Astrocyte (in vitro differentiated cells and primary cell): ENCODE data around the gene HAUS8. TPM values are rescaled to one million over a fixed set of nuclear protein-coding genes. Genes with fewer than 3 reads are reported as not detected.

ENCODE experiments used
- DNase-seq: peaks from one replicate; pipeline ENCODE4 v3.0.0-alpha.2; 2010; ENCODE audit warnings: low read depth
- FAIRE-seq: peaks from 2 replicates; lab custom pipeline; 2011; peaks lifted over from hg19 to GRCh38; lab: Jason Lieb, UNC
- H2AFZ ChIP-seq: 2 replicates; pipeline ENCODE4 v1.6.0; 2012; ENCODE audit warnings: low read depth, low read length, inconsistent platforms
- H3K27ac ChIP-seq: 2 replicates; pipeline ENCODE4 v1.5.1; 2011; ENCODE audit warnings: low read depth, low read length, inconsistent platforms
- H3K27me3 ChIP-seq: 2 replicates; pipeline ENCODE4 v1.6.0; 2011; ENCODE audit warnings: low read length, inconsistent platforms; ENCODE audit not compliant: insufficient read depth
- H3K36me3 ChIP-seq: 2 replicates; pipeline ENCODE4 v1.5.1; 2011; ENCODE audit warnings: low read length, inconsistent platforms; ENCODE audit not compliant: insufficient read depth
- H3K4me1 ChIP-seq: 2 replicates; pipeline ENCODE4 v1.5.1; 2011; ENCODE audit warnings: low read length, inconsistent platforms; ENCODE audit not compliant: insufficient read depth
- H3K4me2 ChIP-seq: 2 replicates; pipeline ENCODE4 v1.6.0; 2012; ENCODE audit warnings: low read length, inconsistent platforms
- H3K4me3 ChIP-seq: 2 replicates; pipeline ENCODE4 v1.5.1; 2011; ENCODE audit warnings: low read depth, mild to moderate bottlenecking, low read length, inconsistent platforms; ENCODE audit not compliant: insufficient read depth
- H3K79me2 ChIP-seq: 2 replicates; pipeline ENCODE4 v1.6.0; 2012; ENCODE audit warnings: mild to moderate bottlenecking, low read length, inconsistent platforms; ENCODE audit not compliant: insufficient read depth
- H3K9ac ChIP-seq: 2 replicates; pipeline ENCODE4 v1.6.0; 2012; ENCODE audit warnings: mild to moderate bottlenecking, low read length, inconsistent platforms
- H3K9me3 ChIP-seq: 2 replicates; pipeline ENCODE4 v1.5.1; 2012; ENCODE audit warnings: low read depth, mild to moderate bottlenecking, low read length, inconsistent platforms; ENCODE audit not compliant: insufficient read depth
- H4K20me1 ChIP-seq: 2 replicates; pipeline ENCODE4 v1.6.0; 2012; ENCODE audit warnings: low read length, inconsistent platforms; ENCODE audit not compliant: insufficient read depth
- H3K27ac Mint-ChIP-seq: one replicate; pipeline ENCODE4 v1.8.0; 2021; ENCODE audit warnings: mild to moderate bottlenecking, mixed read lengths; ENCODE audit not compliant: unreplicated experiment
- H3K27me3 Mint-ChIP-seq: one replicate; pipeline ENCODE4 v1.8.0; 2021; ENCODE audit warnings: low read depth, mixed read lengths; ENCODE audit not compliant: unreplicated experiment
- H3K36me3 Mint-ChIP-seq: one replicate; pipeline ENCODE4 v1.8.0; 2021; ENCODE audit warnings: low read depth, mixed read lengths; ENCODE audit not compliant: unreplicated experiment
- H3K4me1 Mint-ChIP-seq: one replicate; pipeline ENCODE4 v1.8.0; 2021; ENCODE audit warnings: low read depth, mixed read lengths; ENCODE audit not compliant: unreplicated experiment
- H3K4me3 Mint-ChIP-seq: one replicate; pipeline ENCODE4 v1.8.0; 2021; ENCODE audit warnings: mild to moderate bottlenecking, moderate library complexity, mixed read lengths; ENCODE audit not compliant: unreplicated experiment
- H3K9me3 Mint-ChIP-seq: one replicate; pipeline ENCODE4 v1.8.0; 2021; ENCODE audit warnings: mild to moderate bottlenecking, mixed read lengths; ENCODE audit not compliant: unreplicated experiment
- EZH2 ChIP-seq: IDR thresholded peaks from 2 replicates; pipeline ENCODE4 v1.6.1; 2012; ENCODE audit warnings: mild to moderate bottlenecking, low read length, inconsistent platforms; ENCODE audit not compliant: insufficient read depth
- total RNA-seq: library from RNA; stranded (reverse); gene quantifications from 2 replicates; pipeline ENCODE4 v1.2.1, GENCODE V29; 2021
- TF ChIP-seq, protein P1 (sequence below): IDR thresholded peaks from 2 replicates; pipeline ENCODE4 v1.5.1; 2011; ENCODE audit warnings: low read depth, mild to moderate bottlenecking, inconsistent platforms, low read length, moderate library complexity; ENCODE audit not compliant: insufficient read depth

HAUS8 gene
- total RNA-seq, 1 donor from 2014 or later = 5.6 TPM

DNA sequence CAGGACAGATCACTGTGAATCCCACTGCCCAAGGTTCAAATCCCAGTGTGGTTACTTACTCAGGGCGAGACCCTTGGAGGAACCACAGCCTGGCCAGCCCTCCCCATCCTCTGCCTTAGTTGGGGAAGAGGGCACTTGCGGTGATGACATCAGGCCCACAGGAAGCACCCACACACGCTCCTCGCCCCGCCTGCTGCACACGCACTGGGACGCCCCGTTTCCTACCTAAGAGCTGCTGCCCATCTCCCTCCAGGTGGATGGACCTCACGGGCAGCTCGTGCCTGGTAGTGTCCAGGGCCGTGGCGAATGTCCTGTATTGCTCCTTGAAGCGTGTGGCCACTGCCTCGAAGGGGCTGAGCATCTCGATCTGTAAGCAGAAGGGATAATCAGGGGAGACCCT lies 19.6 kb downstream of the HAUS8 start:
- Histone ChIP-seq H3K79me2 (no peaks in the 10 kb centered on the region), H3K9ac (no peak overlapping the region), H3K4me1 (no peaks in the 10 kb centered on the region), H3K9me3 (peaks cover 13% of the 10 kb centered on the region), H3K27ac (no peak overlapping the region), H4K20me1 (no peaks in the 10 kb centered on the region), H3K4me3 (no peak overlapping the region), H3K4me2 (no peak overlapping the region), H3K36me3 (peaks cover 19% of the 10 kb centered on the region), H2AFZ (no peak overlapping the region), H3K27me3 (no peaks in the 10 kb centered on the region)
- TF ChIP-seq, protein P1, sequence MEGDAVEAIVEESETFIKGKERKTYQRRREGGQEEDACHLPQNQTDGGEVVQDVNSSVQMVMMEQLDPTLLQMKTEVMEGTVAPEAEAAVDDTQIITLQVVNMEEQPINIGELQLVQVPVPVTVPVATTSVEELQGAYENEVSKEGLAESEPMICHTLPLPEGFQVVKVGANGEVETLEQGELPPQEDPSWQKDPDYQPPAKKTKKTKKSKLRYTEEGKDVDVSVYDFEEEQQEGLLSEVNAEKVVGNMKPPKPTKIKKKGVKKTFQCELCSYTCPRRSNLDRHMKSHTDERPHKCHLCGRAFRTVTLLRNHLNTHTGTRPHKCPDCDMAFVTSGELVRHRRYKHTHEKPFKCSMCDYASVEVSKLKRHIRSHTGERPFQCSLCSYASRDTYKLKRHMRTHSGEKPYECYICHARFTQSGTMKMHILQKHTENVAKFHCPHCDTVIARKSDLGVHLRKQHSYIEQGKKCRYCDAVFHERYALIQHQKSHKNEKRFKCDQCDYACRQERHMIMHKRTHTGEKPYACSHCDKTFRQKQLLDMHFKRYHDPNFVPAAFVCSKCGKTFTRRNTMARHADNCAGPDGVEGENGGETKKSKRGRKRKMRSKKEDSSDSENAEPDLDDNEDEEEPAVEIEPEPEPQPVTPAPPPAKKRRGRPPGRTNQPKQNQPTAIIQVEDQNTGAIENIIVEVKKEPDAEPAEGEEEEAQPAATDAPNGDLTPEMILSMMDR = no peak
- no peak for TF ChIP-seq EZH2
- H3K9me3 Mint-ChIP-seq = no peaks in the 10 kb centered on the region
- H3K27me3 Mint-ChIP-seq = no peaks in the 10 kb centered on the region
- H3K27ac Mint-ChIP-seq = no peak overlapping the region
- H3K4me1 Mint-ChIP-seq = peaks cover 5% of the 10 kb centered on the region
- no peak overlapping the region for H3K4me3 Mint-ChIP-seq
- FAIRE-seq (no peak), DNase-seq (no peak)
- peaks cover 22% of the 10 kb centered on the region for H3K36me3 Mint-ChIP-seq

DNA sequence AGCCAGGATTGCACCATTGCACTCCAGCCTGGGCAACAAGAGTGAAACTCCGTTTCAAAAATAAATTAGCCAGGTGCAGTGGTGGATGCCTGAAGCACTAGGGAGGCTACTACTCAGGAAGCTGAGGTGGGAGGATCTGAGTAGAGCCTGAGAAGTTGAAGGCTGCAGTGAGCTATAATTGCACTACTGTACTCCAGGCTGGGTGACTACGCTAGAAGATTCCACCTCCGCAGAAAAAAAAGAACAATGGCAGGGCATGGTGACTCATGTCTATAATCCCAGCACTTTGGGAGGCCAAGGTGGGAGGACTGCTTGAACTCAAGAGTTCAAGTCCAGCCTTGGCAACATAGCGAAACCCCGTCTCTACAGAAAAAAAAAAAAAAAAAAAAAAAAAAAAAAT lies 20.5 kb downstream of the HAUS8 start:
- H3K4me1 Mint-ChIP-seq = peaks cover 5% of the 10 kb centered on the region
- no peak for DNase-seq
- TF ChIP-seq, protein P1 = no peak
- no peak for TF ChIP-seq EZH2
- H3K4me1 ChIP-seq = peaks cover 2% of the 10 kb centered on the region
- FAIRE-seq = no peak
- H4K20me1 ChIP-seq = no peaks in the 10 kb centered on the region
- no peak overlapping the region for H2AFZ ChIP-seq
- H3K27me3 ChIP-seq = no peaks in the 10 kb centered on the region
- no peaks in the 10 kb centered on the region for H3K79me2 ChIP-seq
- no peak overlapping the region for H3K4me3 ChIP-seq
- H3K9me3 ChIP-seq = peaks cover 13% of the 10 kb centered on the region
- no peak overlapping the region for H3K27ac Mint-ChIP-seq
- H3K27ac ChIP-seq = no peak overlapping the region
- H3K9ac ChIP-seq = no peak overlapping the region
- no peak overlapping the region for H3K4me2 ChIP-seq
- H3K27me3 Mint-ChIP-seq = no peaks in the 10 kb centered on the region
- H3K36me3 Mint-ChIP-seq = peaks cover 22% of the 10 kb centered on the region
- no peaks in the 10 kb centered on the region for H3K9me3 Mint-ChIP-seq
- peaks cover 19% of the 10 kb centered on the region for H3K36me3 ChIP-seq
- no peak overlapping the region for H3K4me3 Mint-ChIP-seq

GRCh38 chr19:17052439-17052838 lies 22.8 kb downstream of the HAUS8 start:
- DNase-seq (peak; percentile 19), FAIRE-seq (no peak)
- H3K27ac ChIP-seq = no peak overlapping the region
- Mint-ChIP-seq H3K4me1 (peaks cover 5% of the 10 kb centered on the region), H3K4me3 (no peak overlapping the region), H3K9me3 (no peaks in the 10 kb centered on the region), H3K27me3 (no peaks in the 10 kb centered on the region), H3K36me3 (peaks cover 12% of the 10 kb centered on the region), H3K27ac (no peak overlapping the region)
- no peak for TF ChIP-seq EZH2
- TF ChIP-seq, protein P1 = peak; percentile 52
- H3K9ac ChIP-seq = no peak overlapping the region
- H3K4me2 ChIP-seq = no peak overlapping the region
- H4K20me1 ChIP-seq = no peaks in the 10 kb centered on the region
- H2AFZ ChIP-seq = no peak overlapping the region
- H3K79me2 ChIP-seq = no peaks in the 10 kb centered on the region
- no peaks in the 10 kb centered on the region for H3K9me3 ChIP-seq
- peaks cover 5% of the 10 kb centered on the region for H3K36me3 ChIP-seq
- H3K4me3 ChIP-seq = no peak overlapping the region
- H3K4me1 ChIP-seq = peaks cover 4% of the 10 kb centered on the region
- no peaks in the 10 kb centered on the region for H3K27me3 ChIP-seq
